Right lobe of liver (tissue), 6 donors: ENCODE results near the gene ATRX. TPM values are rescaled to one million over a fixed set of nuclear protein-coding genes. Genes with fewer than 3 reads are reported as not detected.

Experiments
- ATAC-seq, 4 donors: fragments of 200-7000 bp; cut with Tn5 transposase; one replicate each; pipeline ENCODE4 v1.9.1; 2020; ENCODE audit warnings: mild to moderate bottlenecking in 4 of 4, moderate library complexity in 4 of 4
- DNase-seq, 3 donors: peaks; one replicate each; pipeline ENCODE4 v3.0.0-alpha.2; 2020
- H3K27ac ChIP-seq, 3 donors: fragments of 200-600 bp; one replicate each; pipeline ENCODE4 v1.8.0; 2022
- H3K27me3 ChIP-seq, 2 donors: fragments of 200-600 bp; one replicate each; pipeline ENCODE4 v1.8.0; 2022
- H3K36me3 ChIP-seq, 4 donors: fragments of 200-600 bp; sonication (generic) in 1 of 4; one replicate each; pipeline versions ENCODE4 v1.5.1 to v1.8.0; 2017 to 2022; ENCODE audit warnings: control low read depth in 1 of 4
- H3K4me1 ChIP-seq, 4 donors: fragments of 200-600 bp; sonication (generic) in 1 of 4; one replicate each; pipeline versions ENCODE4 v1.5.1 to v1.8.0; 2017 to 2022; ENCODE audit warnings: control low read depth in 1 of 4
- H3K4me3 ChIP-seq, 3 donors: fragments of 200-600 bp; one replicate each; pipeline ENCODE4 v1.8.0; 2022
- H3K9me3 ChIP-seq, 4 donors: fragments of 200-600 bp; sonication (generic) in 1 of 4; one replicate each; pipeline versions ENCODE4 v1.5.1 to v1.8.0; 2017 to 2022; ENCODE audit warnings: control low read depth in 1 of 4
- CTCF ChIP-seq, 4 donors: fragments of 200-600 bp in 3 of 4; fragments of 450-650 bp in 1 of 4; IDR thresholded peaks; one replicate each; pipeline versions ENCODE4 v1.5.1 to v1.8.0; 2016 to 2022; ENCODE audit warnings: antibody characterized with exemption in 4 of 4, mild to moderate bottlenecking in 2 of 4
- POLR2A ChIP-seq: fragments of 450-650 bp; IDR thresholded peaks from one replicate; pipeline ENCODE4 v1.6.1; 2017; ENCODE audit warnings: antibody characterized with exemption, mild to moderate bottlenecking
- WGBS: methylation state at CpG from one replicate; pipeline ENCODE4 v1.1.6; 2018; ENCODE audit warnings: low coverage, low lambda C conversion rate; ENCODE audit not compliant: insufficient coverage; ENCODE audit errors: missing lambda C conversion rate; 5-methylcytosine and 5-hydroxymethylcytosine counted together
- intact Hi-C, 2 donors: fragments of 100-400 bp; cut with DNase I; formaldehyde crosslinking; loops; one replicate each; pipeline versions ENCODE4 v1.11.2 to v1.14.1; 2022
- total RNA-seq, 6 experiments: library from RNA; depleted of rRNA in 2 of 6; stranded (reverse); fragments of >200 nt in 2 of 6; fragmentation: NEBNext Ultra II Directional in 3 of 6; extraction: Animal tissue kit (Norgen Biotek cat#: 25700) in 3 of 6; gene quantifications; one replicate each; pipeline versions ENCODE4 v1.1.0 to v1.2.4, GENCODE V29; 2016 to 2023
- donor health status: DM: no; HTN: yes; CAD: no.
- donor health status: DM: no; HTN: no; CAD: no.
- donor health status: DM: no; HTN: no; CAD: no.
- donor health status: DM: no; HTN: yes; CAD: no.
- donor health status: DM: no; HTN: yes; CAD: no.

ATRX gene
- total RNA-seq, 6 experiments from 2014 or later: 15.9 to 32.2 (median 21.3) TPM

GRCh38 chrX:77639820-77640219, 146.2 kb downstream of the ATRX start:
- intact Hi-C loops: no loop called here
- Histone ChIP-seq H3K9me3 (no peaks in the 10 kb centered on the region), H3K27me3 (no peaks in the 10 kb centered on the region), H3K36me3 (no peaks in the 10 kb centered on the region), H3K27ac (no peak overlapping the region), H3K4me1 (no peaks in the 10 kb centered on the region), H3K4me3 (no peak overlapping the region)
- DNase-seq: no peak
- 50% methylated on average over 1 of the region's 1 CpG for WGBS
- TF ChIP-seq POLR2A: no peak
- TF ChIP-seq CTCF (IDR thresholded peaks at IDR 0.05): no peak
- ATAC-seq: no peak

GRCh38 chrX:77638397-77638796, 147.6 kb downstream of the ATRX start:
- 76% methylated on average over 8 of the region's 8 CpGs for WGBS
- Histone ChIP-seq H3K27me3 (no peaks in the 10 kb centered on the region), H3K4me3 (no peak overlapping the region), H3K9me3 (no peaks in the 10 kb centered on the region), H3K36me3 (no peaks in the 10 kb centered on the region), H3K27ac (no peak overlapping the region), H3K4me1 (no peaks in the 10 kb centered on the region)
- intact Hi-C loops: no loop called here
- TF ChIP-seq CTCF (IDR thresholded peaks at IDR 0.05): no peak
- no peak for TF ChIP-seq POLR2A
- ATAC-seq: no peak
- DNase-seq: no peak

GRCh38 chrX:77635373-77635772, 150.6 kb downstream of the ATRX start:
- 55% methylated on average over 2 of the region's 2 CpGs for WGBS
- no peaks in the 10 kb centered on the region for H3K36me3 ChIP-seq
- no peaks in the 10 kb centered on the region for H3K27me3 ChIP-seq
- H3K27ac ChIP-seq: no peak overlapping the region
- ATAC-seq: no peak
- no peaks in the 10 kb centered on the region for H3K4me1 ChIP-seq
- H3K9me3 ChIP-seq: no peaks in the 10 kb centered on the region
- intact Hi-C loops: no loop called here
- no peak for DNase-seq
- H3K4me3 ChIP-seq: no peak overlapping the region
- TF ChIP-seq POLR2A (no peak), CTCF (IDR thresholded peaks at IDR 0.05) (no peak)

- Histone ChIP-seq H3K4me3 (no peak overlapping the region), H3K9me3 (no peaks in the 10 kb centered on the region), H3K27me3 (no peaks in the 10 kb centered on the region), H3K27ac (no peak overlapping the region), H3K4me1 (no peaks in the 10 kb centered on the region), H3K36me3 (no peaks in the 10 kb centered on the region)
- peak in 1 of 4 donors; percentile 28 for ATAC-seq
- 75% methylated on average over 1 of the region's 1 CpG for WGBS
- intact Hi-C loops: no loop called here
- no peak for DNase-seq
- TF ChIP-seq CTCF (IDR thresholded peaks at IDR 0.05) (peak in 3 of 4 donors; percentile 5 to 31 (median 23)), POLR2A (no peak)
Observed at GRCh38 chrX:77628294-77629025, 157.6 kb downstream of the ATRX start.
